ENCODE results near the gene DGKD. TPM values are rescaled to one million over a fixed set of nuclear protein-coding genes. Genes with fewer than 3 reads are reported as not detected.

The DGKD gene
- total RNA-seq, 1 donor from 2014 or later: 15.3 TPM

DNA sequence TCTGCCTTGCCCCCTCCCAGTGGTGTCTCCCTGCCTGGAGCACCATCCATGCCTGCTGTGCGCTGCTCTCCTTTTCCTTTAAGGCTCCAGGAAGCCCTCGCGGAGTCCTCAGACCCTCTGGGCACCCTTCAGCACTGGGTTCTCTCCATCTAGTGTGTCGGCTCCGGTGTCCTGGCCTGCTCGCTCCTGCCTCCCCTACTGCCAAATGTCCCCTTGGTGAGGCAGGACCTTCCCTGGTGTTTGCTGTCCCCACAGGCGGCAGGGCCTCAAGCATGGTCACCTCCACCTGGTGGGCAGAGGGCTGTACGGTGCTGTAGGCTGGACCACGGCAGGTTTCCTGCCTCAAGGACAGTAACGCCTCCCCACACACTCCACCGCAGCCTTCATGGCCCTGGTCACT lies 90.2 kb downstream of the DGKD start:
- Mint-ChIP-seq H3K4me1 (ENCODE audit: unreplicated experiment) (no peaks in the 10 kb centered on the region), H3K4me3 (ENCODE audit: unreplicated experiment) (no peak overlapping the region), H3K9me3 (ENCODE audit: unreplicated experiment) (no peaks in the 10 kb centered on the region), H3K36me3 (ENCODE audit: low read depth, unreplicated experiment) (peaks cover 14% of the 10 kb centered on the region), H3K27ac (ENCODE audit: unreplicated experiment) (no peak overlapping the region), H3K27me3 (ENCODE audit: unreplicated experiment) (peaks cover 9% of the 10 kb centered on the region)
- DNase-seq (ENCODE audit: low spot score): no peak
- TF ChIP-seq, protein P1, sequence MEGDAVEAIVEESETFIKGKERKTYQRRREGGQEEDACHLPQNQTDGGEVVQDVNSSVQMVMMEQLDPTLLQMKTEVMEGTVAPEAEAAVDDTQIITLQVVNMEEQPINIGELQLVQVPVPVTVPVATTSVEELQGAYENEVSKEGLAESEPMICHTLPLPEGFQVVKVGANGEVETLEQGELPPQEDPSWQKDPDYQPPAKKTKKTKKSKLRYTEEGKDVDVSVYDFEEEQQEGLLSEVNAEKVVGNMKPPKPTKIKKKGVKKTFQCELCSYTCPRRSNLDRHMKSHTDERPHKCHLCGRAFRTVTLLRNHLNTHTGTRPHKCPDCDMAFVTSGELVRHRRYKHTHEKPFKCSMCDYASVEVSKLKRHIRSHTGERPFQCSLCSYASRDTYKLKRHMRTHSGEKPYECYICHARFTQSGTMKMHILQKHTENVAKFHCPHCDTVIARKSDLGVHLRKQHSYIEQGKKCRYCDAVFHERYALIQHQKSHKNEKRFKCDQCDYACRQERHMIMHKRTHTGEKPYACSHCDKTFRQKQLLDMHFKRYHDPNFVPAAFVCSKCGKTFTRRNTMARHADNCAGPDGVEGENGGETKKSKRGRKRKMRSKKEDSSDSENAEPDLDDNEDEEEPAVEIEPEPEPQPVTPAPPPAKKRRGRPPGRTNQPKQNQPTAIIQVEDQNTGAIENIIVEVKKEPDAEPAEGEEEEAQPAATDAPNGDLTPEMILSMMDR (IDR thresholded peaks at IDR 0.05; ENCODE audit: unreplicated experiment): no peak

DNA sequence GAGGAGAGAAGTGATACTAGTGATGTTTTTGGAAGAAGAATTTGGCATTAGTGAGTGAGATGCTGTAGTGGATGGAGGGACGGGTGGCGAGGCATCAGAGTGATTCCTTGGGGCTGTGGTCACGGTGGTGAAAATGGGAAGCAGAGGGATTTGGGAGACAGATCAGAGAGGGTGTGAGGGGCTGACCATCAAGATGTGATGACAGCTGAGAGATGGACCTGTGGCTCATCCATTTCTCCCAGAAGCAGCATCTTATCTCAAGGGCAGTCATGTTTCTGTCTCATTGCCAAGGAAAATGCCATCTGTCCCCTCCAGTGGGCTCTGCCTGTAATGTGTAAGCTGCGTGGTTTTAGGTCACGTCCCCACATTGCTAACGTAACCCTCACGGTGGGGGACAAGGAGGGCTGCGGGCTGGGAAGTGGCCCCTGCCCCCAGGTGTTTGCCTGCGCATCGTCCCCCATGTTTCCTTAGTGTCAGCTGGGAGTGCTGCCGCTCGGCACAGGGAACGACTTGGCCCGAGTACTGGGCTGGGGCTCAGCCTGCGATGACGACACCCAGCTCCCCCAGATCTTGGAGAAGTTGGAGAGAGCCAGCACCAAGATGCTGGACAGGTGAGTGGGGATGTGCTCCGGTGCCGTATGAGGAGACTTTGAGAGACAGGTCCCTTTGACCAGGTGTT lies 91.0 kb downstream of the DGKD start:
- Mint-ChIP-seq H3K4me3 (ENCODE audit: unreplicated experiment) (peak overlapping the region; percentile 57), H3K27me3 (ENCODE audit: unreplicated experiment) (peaks cover 9% of the 10 kb centered on the region), H3K9me3 (ENCODE audit: unreplicated experiment) (no peaks in the 10 kb centered on the region), H3K36me3 (ENCODE audit: low read depth, unreplicated experiment) (peaks cover 14% of the 10 kb centered on the region), H3K27ac (ENCODE audit: unreplicated experiment) (no peak overlapping the region), H3K4me1 (ENCODE audit: unreplicated experiment) (no peaks in the 10 kb centered on the region)
- DNase-seq (ENCODE audit: low spot score): no peak
- TF ChIP-seq, protein P1 (IDR thresholded peaks at IDR 0.05; ENCODE audit: unreplicated experiment): no peak

DNA sequence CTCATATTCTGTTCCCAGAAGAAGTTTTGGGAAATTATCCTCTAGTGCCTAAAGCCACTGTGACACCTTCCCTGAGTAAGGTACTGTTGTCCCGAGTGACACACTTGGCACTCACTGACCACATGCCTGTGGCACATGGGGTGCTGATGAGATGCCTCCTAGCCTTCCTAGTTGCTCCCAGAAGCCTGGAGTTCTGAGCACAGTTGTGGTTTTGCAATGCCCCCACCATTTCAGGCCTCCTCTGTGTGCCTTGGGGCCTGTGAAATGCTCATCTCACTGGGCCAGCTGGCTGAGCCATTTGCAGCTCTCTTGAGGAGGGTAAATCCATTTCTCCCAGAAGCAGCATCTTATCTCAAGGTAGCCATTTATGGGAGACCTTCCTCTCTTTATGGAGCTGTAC lies 91.8 kb downstream of the DGKD start:
- H3K9me3 Mint-ChIP-seq (ENCODE audit: unreplicated experiment): no peaks in the 10 kb centered on the region
- no peak for DNase-seq (ENCODE audit: low spot score)
- no peak overlapping the region for H3K27ac Mint-ChIP-seq (ENCODE audit: unreplicated experiment)
- peaks cover 9% of the 10 kb centered on the region for H3K27me3 Mint-ChIP-seq (ENCODE audit: unreplicated experiment)
- TF ChIP-seq, protein P1 (IDR thresholded peaks at IDR 0.05; ENCODE audit: unreplicated experiment): no peak
- H3K36me3 Mint-ChIP-seq (ENCODE audit: low read depth, unreplicated experiment): peaks cover 14% of the 10 kb centered on the region
- no peaks in the 10 kb centered on the region for H3K4me1 Mint-ChIP-seq (ENCODE audit: unreplicated experiment)
- no peak overlapping the region for H3K4me3 Mint-ChIP-seq (ENCODE audit: unreplicated experiment)

DNA sequence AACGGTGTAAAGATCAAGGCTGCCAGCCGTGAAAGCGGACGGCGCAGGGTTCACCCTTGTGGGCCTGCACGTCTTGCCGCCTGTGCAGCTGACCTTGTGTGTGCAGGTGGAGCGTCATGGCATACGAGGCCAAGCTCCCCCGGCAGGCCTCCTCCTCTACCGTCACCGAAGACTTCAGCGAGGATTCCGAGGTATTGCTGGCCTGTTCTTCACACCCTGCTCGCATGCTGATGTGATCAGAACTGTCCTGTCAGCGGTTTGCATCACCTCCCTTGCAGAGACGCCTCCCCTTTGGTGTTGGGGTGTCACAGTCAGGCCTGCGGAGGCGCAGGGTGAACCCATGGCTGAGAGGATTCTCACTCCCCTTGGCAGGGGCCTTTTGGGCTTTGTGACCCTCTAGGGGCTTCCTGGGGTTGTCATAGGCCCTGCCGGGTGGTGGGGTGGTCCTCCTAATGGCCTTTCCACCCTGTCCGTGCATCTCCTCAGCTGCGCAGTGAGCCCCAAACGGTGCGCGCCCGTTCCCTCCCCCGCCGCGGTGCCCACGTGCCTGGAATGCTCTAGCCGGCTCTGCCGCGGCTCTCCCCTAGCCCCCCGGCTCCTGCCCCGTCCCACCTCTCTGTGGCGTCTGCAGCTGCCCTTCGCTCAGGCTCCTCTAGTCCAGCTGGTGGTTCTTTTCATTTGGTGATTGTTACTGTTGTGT lies 92.5 kb downstream of the DGKD start:
- no peaks in the 10 kb centered on the region for H3K4me1 Mint-ChIP-seq (ENCODE audit: unreplicated experiment)
- peak overlapping the region; percentile 22 for H3K4me3 Mint-ChIP-seq (ENCODE audit: unreplicated experiment)
- DNase-seq (ENCODE audit: low spot score): no peak
- peaks cover 9% of the 10 kb centered on the region for H3K27me3 Mint-ChIP-seq (ENCODE audit: unreplicated experiment)
- H3K36me3 Mint-ChIP-seq (ENCODE audit: low read depth, unreplicated experiment): peaks cover 14% of the 10 kb centered on the region
- TF ChIP-seq, protein P1 (IDR thresholded peaks at IDR 0.05; ENCODE audit: unreplicated experiment): no peak
- H3K9me3 Mint-ChIP-seq (ENCODE audit: unreplicated experiment): no peaks in the 10 kb centered on the region
- no peak overlapping the region for H3K27ac Mint-ChIP-seq (ENCODE audit: unreplicated experiment)
